GM12878 (cell line): ENCODE results near the gene KCNB1. TPM values are rescaled to one million over a fixed set of nuclear protein-coding genes. Genes with fewer than 3 reads are reported as not detected.

Experiments used
- ATAC-seq: fragments of 200-7000 bp; cut with Tn5 transposase; 3 replicates; pipeline ENCODE4 v1.9.1; 2020; ENCODE audit warnings: mild to moderate bottlenecking, moderate library complexity
- BruUV-seq: library from RNA; stranded (reverse); fragments of 400-500 nt; replicated peaks from 2 replicates; lab custom pipeline; 2021; lab: Mats Ljungman, UMichigan
- CTCF ChIA-PET: fragments of 300-600 bp; sonication (Branson Sonifier 250); formaldehyde crosslinking; extraction: SDS; loops from one replicate; lab custom pipeline; 2021; ENCODE audit warnings: inconsistent platforms; lab: Yijun Ruan, JAX
- POLR2A ChIA-PET: fragments of 350-600 bp; formaldehyde crosslinking; extraction: SDS; loops from one replicate; lab custom pipeline; 2021; ENCODE audit warnings: inconsistent platforms; lab: Charles Lee
- RAD21 ChIA-PET: fragments of 300-600 bp; sonication (Branson Sonifier 250); formaldehyde crosslinking; loops from one replicate; lab custom pipeline; 2023; ENCODE audit warnings: antibody characterized with exemption; ENCODE audit not compliant: unreplicated experiment; lab: Charles Lee
- SMC1A ChIA-PET: fragments of 300-600 bp; sonication (Branson Sonifier 250); formaldehyde crosslinking; loops from one replicate; lab custom pipeline; 2023; ENCODE audit not compliant: unreplicated experiment, uncharacterized antibody; lab: Charles Lee
- DNase-seq: peaks from one replicate; pipeline ENCODE4 v3.0.0-alpha.2; 2011; ENCODE audit warnings: low read depth, low spot score
- FAIRE-seq: peaks from 3 replicates; lab custom pipeline; 2011; peaks lifted over from hg19 to GRCh38; lab: Jason Lieb, UNC
- H2AFZ ChIP-seq: 2 replicates; pipeline ENCODE4 v1.6.0; 2011; ENCODE audit warnings: low read depth, low read length, control low read depth; ENCODE audit not compliant: control insufficient read depth
- H3K27ac ChIP-seq: 2 replicates; pipeline ENCODE4 v1.5.1; 2011; ENCODE audit warnings: control low read depth; ENCODE audit not compliant: control insufficient read depth, insufficient read depth
- H3K27me3 ChIP-seq, 2 experiments: replicated peaks in 1 of 2; 2 replicates each; pipeline versions ENCODE4 v1.6.0 to v1.6.1; 2011; ENCODE audit warnings: low read length in 1 of 2; ENCODE audit not compliant: control insufficient read depth in 2 of 2, insufficient read depth in 2 of 2
- H3K36me3 ChIP-seq, 2 experiments: 2 replicates each; pipeline ENCODE4 v1.5.1; 2011; ENCODE audit warnings: low read length in 1 of 2; ENCODE audit not compliant: control insufficient read depth in 2 of 2, insufficient read depth in 2 of 2
- H3K4me1 ChIP-seq: 2 replicates; pipeline ENCODE4 v1.6.1; 2011; ENCODE audit warnings: mild to moderate bottlenecking, low read length, moderate library complexity, mixed read lengths; ENCODE audit not compliant: control insufficient read depth, insufficient read depth
- H3K4me2 ChIP-seq: 2 replicates; pipeline ENCODE4 v1.6.0; 2011; ENCODE audit warnings: control low read depth; ENCODE audit not compliant: control insufficient read depth, insufficient read depth
- H3K4me3 ChIP-seq: fragments of 200-600 bp; sonication (generic); 2 replicates; pipeline ENCODE4 v1.5.1; 2016
- H3K79me2 ChIP-seq: 2 replicates; pipeline ENCODE4 v1.6.0; 2011; ENCODE audit warnings: low read length; ENCODE audit not compliant: control insufficient read depth, insufficient read depth
- H3K9ac ChIP-seq: 2 replicates; pipeline ENCODE4 v1.8.0; 2011; ENCODE audit warnings: low read length, control low read depth, mixed read lengths; ENCODE audit not compliant: control insufficient read depth, insufficient read depth
- H3K9me3 ChIP-seq: replicated peaks from 3 replicates; pipeline ENCODE4 v1.5.1; 2011; ENCODE audit warnings: mild to moderate bottlenecking, low read length; ENCODE audit not compliant: control insufficient read depth, insufficient read depth
- H4K20me1 ChIP-seq: 2 replicates; pipeline ENCODE4 v1.6.0; 2011; ENCODE audit not compliant: control insufficient read depth, insufficient read depth
- EED ChIP-seq: sonication (generic); IDR thresholded peaks from 2 replicates; pipeline ENCODE4 v1.6.1; 2016; ENCODE audit warnings: antibody characterized with exemption, low read depth
- GABPA ChIP-seq: IDR thresholded peaks from 2 replicates; pipeline ENCODE4 v1.6.1; 2014; ENCODE audit warnings: antibody characterized with exemption, low read depth, mild to moderate bottlenecking, inconsistent platforms
- IKZF1 ChIP-seq: fragments of 450-650 bp; conservative IDR thresholded peaks from 2 replicates; pipeline ENCODE4 v1.6.1; 2017; ENCODE audit warnings: antibody characterized with exemption, mild to moderate bottlenecking
- IRF3 ChIP-seq: fragments of 450-650 bp; IDR thresholded peaks from 2 replicates; pipeline ENCODE4 v1.6.1; 2014; ENCODE audit warnings: mild to moderate bottlenecking
- IRF5 ChIP-seq: fragments of 450-650 bp; IDR thresholded peaks from 2 replicates; pipeline ENCODE4 v1.6.1; 2017; ENCODE audit warnings: borderline replicate concordance
- MEF2B ChIP-seq: fragments of 450-650 bp; IDR thresholded peaks from 2 replicates; pipeline ENCODE4 v1.6.1; 2018; ENCODE audit warnings: mild to moderate bottlenecking, moderate library complexity; ENCODE audit not compliant: partially characterized antibody, poor library complexity, severe bottlenecking
- NFYB ChIP-seq: IDR thresholded peaks from 2 replicates; pipeline ENCODE4 v1.6.1; 2011; ENCODE audit warnings: low read depth, mild to moderate bottlenecking, low read length, improper control_type of control experiment, moderate library complexity; ENCODE audit not compliant: insufficient read depth
- NRF1 ChIP-seq: conservative IDR thresholded peaks from 2 replicates; pipeline ENCODE4 v1.6.1; 2011; ENCODE audit warnings: mild to moderate bottlenecking, low read depth, low read length, improper control_type of control experiment
- RUNX3 ChIP-seq: IDR thresholded peaks from 2 replicates; pipeline ENCODE4 v1.6.1; 2012; ENCODE audit warnings: low read length, inconsistent platforms
- SIX5 ChIP-seq: IDR thresholded peaks from 2 replicates; pipeline ENCODE4 v1.6.1; 2011; ENCODE audit warnings: mild to moderate bottlenecking, low read depth, low read length, moderate library complexity; ENCODE audit not compliant: severe bottlenecking
- YY1 ChIP-seq: IDR thresholded peaks from 2 replicates; pipeline ENCODE4 v1.6.1; 2011; ENCODE audit warnings: low read depth, mild to moderate bottlenecking, low read length
- WGBS: methylation state at CpG from one replicate; pipeline ENCODE4 v1.1.6; 2016; ENCODE audit warnings: low lambda C conversion rate; ENCODE audit not compliant: insufficient replicate concordance, insufficient coverage; ENCODE audit errors: missing lambda C conversion rate; 5-methylcytosine and 5-hydroxymethylcytosine counted together
- in situ Hi-C: fragments of 300-500 bp; cut with MboI; formaldehyde crosslinking; loops from 9 replicates; pipeline ENCODE4 v1.14.3; 2018; ENCODE audit warnings: mixed read lengths
- intact Hi-C: fragments of 100-400 bp; cut with micrococcal nuclease; formaldehyde crosslinking; loops from one replicate; pipeline ENCODE4 v1.14.2; 2022; ENCODE audit not compliant: unreplicated experiment
- polyA plus RNA-seq, 11 experiments: library from polyadenylated mRNA; depleted of rRNA in 4 of 11; unstranded in 6 of 11; stranded (reverse) in 5 of 11; fragments of >200 nt; fragmentation: Nextera tagmentation in 4 of 11; fragmentation: Illumina TruSeq in 1 of 11; extraction: Ambion mirVana in 4 of 11; extraction: Trizol in 1 of 11; gene quantifications; 1 replicate in 1 of 11; 2 replicates in 10 of 11; pipeline versions ENCODE4 v1.2.1 to v1.2.3, GENCODE V29; 2011 to 2016; ENCODE audit warnings: inconsistent platforms in 2 of 11, missing spikeins in 2 of 11, low read depth in 1 of 11
- total RNA-seq, 4 experiments: library from RNA; depleted of rRNA in 3 of 4; stranded (reverse); fragments of >200 nt in 3 of 4; fragmentation: Illumina TruSeq in 1 of 4; extraction: Trizol in 1 of 4; gene quantifications; 2 replicates each; pipeline versions ENCODE4 v1.2.1 to v1.2.3, GENCODE V29; 2013 to 2021
- TF ChIP-seq, protein P1 (sequence below): fragments of 450-650 bp; IDR thresholded peaks from 2 replicates; pipeline ENCODE4 v1.6.1; 2017; ENCODE audit warnings: antibody characterized with exemption, mild to moderate bottlenecking, moderate library complexity
- TF ChIP-seq, protein P2 (sequence below): IDR thresholded peaks from 2 replicates; pipeline ENCODE4 v1.6.1; 2011; ENCODE audit warnings: borderline replicate concordance, low read depth, mild to moderate bottlenecking, moderate library complexity, low read length; ENCODE audit not compliant: insufficient read depth, poor library complexity, severe bottlenecking

Gene KCNB1
- total and polyA plus RNA-seq, 10 of the 15 experiments (the other 5 are each of a cell fraction or from before 2014, with no cell fraction given) = 0.02 to 0.08 (median 0.03) TPM; not detected in 7

GRCh38 chr20:49326026-49326425 is 156.4 kb downstream of the KCNB1 start (continued):
- TF ChIP-seq, protein P1, sequence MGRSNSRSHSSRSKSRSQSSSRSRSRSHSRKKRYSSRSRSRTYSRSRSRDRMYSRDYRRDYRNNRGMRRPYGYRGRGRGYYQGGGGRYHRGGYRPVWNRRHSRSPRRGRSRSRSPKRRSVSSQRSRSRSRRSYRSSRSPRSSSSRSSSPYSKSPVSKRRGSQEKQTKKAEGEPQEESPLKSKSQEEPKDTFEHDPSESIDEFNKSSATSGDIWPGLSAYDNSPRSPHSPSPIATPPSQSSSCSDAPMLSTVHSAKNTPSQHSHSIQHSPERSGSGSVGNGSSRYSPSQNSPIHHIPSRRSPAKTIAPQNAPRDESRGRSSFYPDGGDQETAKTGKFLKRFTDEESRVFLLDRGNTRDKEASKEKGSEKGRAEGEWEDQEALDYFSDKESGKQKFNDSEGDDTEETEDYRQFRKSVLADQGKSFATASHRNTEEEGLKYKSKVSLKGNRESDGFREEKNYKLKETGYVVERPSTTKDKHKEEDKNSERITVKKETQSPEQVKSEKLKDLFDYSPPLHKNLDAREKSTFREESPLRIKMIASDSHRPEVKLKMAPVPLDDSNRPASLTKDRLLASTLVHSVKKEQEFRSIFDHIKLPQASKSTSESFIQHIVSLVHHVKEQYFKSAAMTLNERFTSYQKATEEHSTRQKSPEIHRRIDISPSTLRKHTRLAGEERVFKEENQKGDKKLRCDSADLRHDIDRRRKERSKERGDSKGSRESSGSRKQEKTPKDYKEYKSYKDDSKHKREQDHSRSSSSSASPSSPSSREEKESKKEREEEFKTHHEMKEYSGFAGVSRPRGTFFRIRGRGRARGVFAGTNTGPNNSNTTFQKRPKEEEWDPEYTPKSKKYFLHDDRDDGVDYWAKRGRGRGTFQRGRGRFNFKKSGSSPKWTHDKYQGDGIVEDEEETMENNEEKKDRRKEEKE = no peak
- TF ChIP-seq RUNX3 = no peak
- no peak for TF ChIP-seq IRF3
- TF ChIP-seq IKZF1 = no peak
- TF ChIP-seq IRF5 = no peak
- no peak for TF ChIP-seq SIX5
- no peak for TF ChIP-seq NFYB

- no TSS peak for BruUV-seq
- ChIA-PET CTCF (interaction anchor here (0.6 to 5.1 kb wide), 4 partner anchors 71 to 107 kb away, joined by 3 to 46 read pairs (median 4); no protein-coding TSS in a partner anchor), RAD21 (no interaction called here), SMC1A (interaction anchor here (1.0 to 1.5 kb wide), 2 partner anchors 78 to 81 kb away, joined by 3 to 5 read pairs; no protein-coding TSS in a partner anchor), POLR2A (no interaction called here)
- in situ Hi-C loops (no loop called here), intact Hi-C loops (no loop called here)
- 33% methylated on average over 5 of the region's 5 CpGs for whole genome bisulfite sequencing
- H3K36me3 ChIP-seq = no peaks in the 10 kb centered on the region
- no peak for FAIRE-seq
- TF ChIP-seq, protein P1 = no peak
- TF ChIP-seq NRF1 (no peak), YY1 (no peak), EED (no peak), MEF2B (no peak), GABPA (no peak)
- TF ChIP-seq, protein P2, sequence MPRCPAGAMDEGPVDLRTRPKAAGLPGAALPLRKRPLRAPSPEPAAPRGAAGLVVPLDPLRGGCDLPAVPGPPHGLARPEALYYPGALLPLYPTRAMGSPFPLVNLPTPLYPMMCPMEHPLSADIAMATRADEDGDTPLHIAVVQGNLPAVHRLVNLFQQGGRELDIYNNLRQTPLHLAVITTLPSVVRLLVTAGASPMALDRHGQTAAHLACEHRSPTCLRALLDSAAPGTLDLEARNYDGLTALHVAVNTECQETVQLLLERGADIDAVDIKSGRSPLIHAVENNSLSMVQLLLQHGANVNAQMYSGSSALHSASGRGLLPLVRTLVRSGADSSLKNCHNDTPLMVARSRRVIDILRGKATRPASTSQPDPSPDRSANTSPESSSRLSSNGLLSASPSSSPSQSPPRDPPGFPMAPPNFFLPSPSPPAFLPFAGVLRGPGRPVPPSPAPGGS = no peak
- no peak overlapping the region for H3K4me2 ChIP-seq
- H3K9ac ChIP-seq = no peak overlapping the region
- no peaks in the 10 kb centered on the region for H3K79me2 ChIP-seq
- no peak for ATAC-seq
- H3K9me3 ChIP-seq = no peaks in the 10 kb centered on the region; the same call in 2 of the 3 replicates
- H2AFZ ChIP-seq = no peak overlapping the region
- no peak overlapping the region for H3K27ac ChIP-seq
- H3K4me3 ChIP-seq = no peak overlapping the region
- H4K20me1 ChIP-seq = no peaks in the 10 kb centered on the region
- H3K27me3 ChIP-seq = peaks cover 10% of the 10 kb centered on the region in 2 experiments
- H3K4me1 ChIP-seq = no peaks in the 10 kb centered on the region
- DNase-seq = no peak
These were observed 158.2 kb downstream of the KCNB1 start for GRCh38 chr20:49324306-49324705.
